Chondrocyte (in vitro differentiated cells): ENCODE data around the gene UBTD1. TPM values are rescaled to one million over a fixed set of nuclear protein-coding genes. Genes with fewer than 3 reads are reported as not detected.
"Not testable (repeated sequence)": the region's sequence is repeated elsewhere in the genome, so short reads cannot be mapped to it uniquely, and the experiment has no call there.

ENCODE experiments used
- DNase-seq: peaks from one replicate; pipeline ENCODE4 v3.0.0; 2021; ENCODE audit warnings: mixed read lengths, low spot score
- H3K27ac Mint-ChIP-seq: one replicate; pipeline ENCODE4 v1.8.0; 2021; ENCODE audit warnings: mild to moderate bottlenecking, moderate library complexity, mixed read lengths; ENCODE audit not compliant: unreplicated experiment
- H3K27me3 Mint-ChIP-seq: 2 replicates; pipeline ENCODE4 v1.8.0; 2021; ENCODE audit warnings: low read depth, mixed read lengths
- H3K36me3 Mint-ChIP-seq: 2 replicates; pipeline ENCODE4 v1.8.0; 2021; ENCODE audit warnings: low read depth, mixed read lengths
- H3K4me1 Mint-ChIP-seq: 2 replicates; pipeline ENCODE4 v1.8.0; 2021; ENCODE audit warnings: low read depth, mild to moderate bottlenecking, mixed read lengths
- H3K4me3 Mint-ChIP-seq: one replicate; pipeline ENCODE4 v1.8.0; 2021; ENCODE audit warnings: mild to moderate bottlenecking, moderate library complexity, mixed read lengths; ENCODE audit not compliant: unreplicated experiment
- H3K9me3 Mint-ChIP-seq: 2 replicates; pipeline ENCODE4 v1.8.0; 2021; ENCODE audit warnings: low read depth, mixed read lengths
- total RNA-seq: library from RNA; stranded (reverse); gene quantifications from 3 replicates; pipeline ENCODE4 v1.2.1, GENCODE V29; 2021
- TF ChIP-seq, protein P1 (sequence below): fragments of 200-600 bp; sonication (generic); IDR thresholded peaks from 2 replicates; pipeline ENCODE4 v1.5.0; 2021; ENCODE audit warnings: antibody characterized with exemption, mild to moderate bottlenecking, moderate library complexity

The UBTD1 gene
- total RNA-seq, 1 donor from 2014 or later = 38.2 TPM

DNA sequence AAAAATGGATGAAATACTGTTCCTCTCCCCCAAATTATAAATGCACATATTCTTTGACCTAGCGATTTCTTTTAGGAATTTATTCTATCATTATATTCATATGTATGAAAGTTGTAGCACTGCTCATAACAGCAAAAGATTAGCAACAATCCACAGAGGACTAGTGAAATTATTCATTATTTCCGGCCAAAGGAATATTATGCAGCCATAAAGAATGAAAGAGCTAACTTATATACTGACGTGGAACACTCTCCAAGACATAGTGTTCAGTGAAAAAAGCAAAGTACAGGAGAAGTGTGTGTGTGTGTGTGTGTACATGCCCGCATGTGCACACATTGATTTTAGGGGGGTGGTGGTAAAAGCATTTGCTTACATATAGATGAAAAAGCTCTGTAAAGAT is 23.8 kb upstream of the UBTD1 start:
- TF ChIP-seq, protein P1, sequence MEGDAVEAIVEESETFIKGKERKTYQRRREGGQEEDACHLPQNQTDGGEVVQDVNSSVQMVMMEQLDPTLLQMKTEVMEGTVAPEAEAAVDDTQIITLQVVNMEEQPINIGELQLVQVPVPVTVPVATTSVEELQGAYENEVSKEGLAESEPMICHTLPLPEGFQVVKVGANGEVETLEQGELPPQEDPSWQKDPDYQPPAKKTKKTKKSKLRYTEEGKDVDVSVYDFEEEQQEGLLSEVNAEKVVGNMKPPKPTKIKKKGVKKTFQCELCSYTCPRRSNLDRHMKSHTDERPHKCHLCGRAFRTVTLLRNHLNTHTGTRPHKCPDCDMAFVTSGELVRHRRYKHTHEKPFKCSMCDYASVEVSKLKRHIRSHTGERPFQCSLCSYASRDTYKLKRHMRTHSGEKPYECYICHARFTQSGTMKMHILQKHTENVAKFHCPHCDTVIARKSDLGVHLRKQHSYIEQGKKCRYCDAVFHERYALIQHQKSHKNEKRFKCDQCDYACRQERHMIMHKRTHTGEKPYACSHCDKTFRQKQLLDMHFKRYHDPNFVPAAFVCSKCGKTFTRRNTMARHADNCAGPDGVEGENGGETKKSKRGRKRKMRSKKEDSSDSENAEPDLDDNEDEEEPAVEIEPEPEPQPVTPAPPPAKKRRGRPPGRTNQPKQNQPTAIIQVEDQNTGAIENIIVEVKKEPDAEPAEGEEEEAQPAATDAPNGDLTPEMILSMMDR = no peak
- DNase-seq = no peak
- Mint-ChIP-seq H3K27ac (no peak overlapping the region), H3K4me3 (no peak overlapping the region), H3K27me3 (no peaks in the 10 kb centered on the region), H3K9me3 (no peaks in the 10 kb centered on the region), H3K4me1 (no peaks in the 10 kb centered on the region), H3K36me3 (peaks cover 30% of the 10 kb centered on the region)

DNA sequence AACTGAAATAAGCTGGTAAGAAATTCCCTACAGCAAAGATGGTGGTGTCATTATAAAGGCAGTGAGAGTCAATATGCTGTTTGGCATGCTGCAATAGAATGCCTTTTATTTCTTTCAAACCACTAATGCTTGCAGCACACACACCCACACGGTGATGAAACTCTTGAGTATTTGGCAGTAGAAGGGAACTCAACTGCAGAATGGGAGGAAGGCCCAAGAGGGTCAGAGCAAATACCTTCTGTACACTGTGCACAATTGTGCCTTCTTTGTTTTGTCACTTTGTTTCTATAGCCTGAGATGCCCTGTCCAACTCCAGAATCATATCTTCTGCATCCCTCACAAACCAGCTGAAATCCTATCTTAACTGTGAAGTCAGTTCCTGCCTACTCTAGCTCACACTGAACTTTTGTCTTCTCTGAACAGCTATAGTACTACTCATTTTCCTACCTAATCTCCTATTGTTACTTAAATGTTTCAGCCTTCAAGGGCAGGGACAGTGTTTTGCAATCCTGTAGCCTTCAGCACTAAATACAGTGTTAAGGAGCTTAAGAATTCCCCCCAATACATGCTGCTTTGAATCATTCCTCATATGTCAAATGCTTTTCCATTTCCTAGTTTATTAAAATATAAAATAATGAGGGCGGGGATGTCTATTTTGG is 22.7 kb upstream of the UBTD1 start:
- H3K36me3 Mint-ChIP-seq = peaks cover 36% of the 10 kb centered on the region
- no peak overlapping the region for H3K27ac Mint-ChIP-seq
- H3K4me3 Mint-ChIP-seq = no peak overlapping the region
- TF ChIP-seq, protein P1 = no peak
- peaks cover under 1% of the 10 kb centered on the region for H3K4me1 Mint-ChIP-seq
- H3K27me3 Mint-ChIP-seq = no peaks in the 10 kb centered on the region
- H3K9me3 Mint-ChIP-seq = no peaks in the 10 kb centered on the region
- no peak for DNase-seq

DNA sequence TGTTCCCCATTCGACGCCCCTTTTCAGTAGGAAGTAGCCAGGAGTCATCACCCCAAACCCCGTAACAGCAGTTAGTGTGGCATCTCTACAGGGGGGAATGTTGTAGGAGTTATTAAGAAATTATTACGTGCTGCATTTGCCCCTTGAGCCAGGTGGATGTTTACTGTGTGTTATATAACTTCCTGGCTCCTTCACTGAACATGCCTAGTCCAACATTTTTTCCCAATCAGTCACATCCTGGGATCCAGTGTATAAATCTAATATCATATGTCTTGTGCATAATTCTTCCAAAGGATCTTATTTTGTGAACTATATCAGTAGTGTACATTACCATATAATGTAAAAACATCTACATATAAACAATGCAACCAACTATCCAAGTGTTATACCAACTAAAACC is 19.3 kb upstream of the UBTD1 start:
- peaks cover 30% of the 10 kb centered on the region for H3K36me3 Mint-ChIP-seq
- DNase-seq, H3K27ac Mint-ChIP-seq: not testable (repeated sequence)

DNA sequence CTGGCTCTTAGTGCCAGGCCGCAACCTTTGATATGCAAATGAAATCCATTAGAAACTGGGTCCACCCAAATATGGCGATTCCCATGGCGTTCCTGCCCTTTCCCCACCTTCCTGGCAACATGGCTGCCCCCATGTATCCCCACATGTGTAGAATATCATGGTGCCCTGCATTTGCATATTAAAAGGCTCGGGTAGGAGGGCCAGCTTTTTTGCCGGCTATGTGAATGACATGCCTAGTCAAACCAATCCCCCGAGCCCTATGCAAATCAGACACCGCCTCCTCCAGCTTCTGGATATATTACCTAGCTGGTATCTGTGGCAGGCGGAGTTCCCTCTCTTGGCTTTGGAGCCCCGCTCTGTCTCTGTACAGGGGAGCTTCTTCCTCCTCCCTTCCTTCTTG is 18.8 kb upstream of the UBTD1 start:
- Mint-ChIP-seq H3K4me1 (peaks cover 7% of the 10 kb centered on the region), H3K9me3 (no peaks in the 10 kb centered on the region), H3K27me3 (no peaks in the 10 kb centered on the region), H3K4me3 (no peak overlapping the region), H3K27ac (no peak overlapping the region), H3K36me3 (peaks cover 28% of the 10 kb centered on the region)
- DNase-seq = no peak
- TF ChIP-seq, protein P1 = no peak

More for the DNA sequence above, 19.3 kb upstream of the UBTD1 start:
- H3K4me3 Mint-ChIP-seq, H3K9me3 Mint-ChIP-seq, H3K27me3 Mint-ChIP-seq, H3K4me1 Mint-ChIP-seq: not testable (repeated sequence)

DNA sequence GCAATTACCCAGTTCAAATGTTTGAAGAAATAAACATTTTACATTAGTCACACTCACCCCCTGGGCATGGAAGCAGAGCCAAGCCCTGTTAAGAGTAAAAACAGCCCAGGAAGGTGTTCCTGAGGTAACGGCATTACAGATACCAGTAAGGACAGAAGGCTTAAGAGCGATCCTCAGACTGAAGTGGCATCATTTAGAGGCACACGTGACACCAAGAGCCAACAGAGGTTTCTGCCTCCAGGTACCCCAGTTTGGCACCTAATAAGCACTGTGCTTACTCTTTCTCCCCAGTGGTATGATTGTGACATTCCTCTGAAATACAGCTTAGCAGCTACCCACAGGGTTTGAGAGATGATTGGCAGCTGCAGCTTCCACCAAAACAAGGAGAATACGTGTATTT is 17.7 kb upstream of the UBTD1 start:
- peaks cover 7% of the 10 kb centered on the region for H3K4me1 Mint-ChIP-seq
- no peaks in the 10 kb centered on the region for H3K9me3 Mint-ChIP-seq
- TF ChIP-seq, protein P1 = no peak
- H3K4me3 Mint-ChIP-seq = no peak overlapping the region
- H3K27ac Mint-ChIP-seq = no peak overlapping the region
- no peak for DNase-seq
- H3K27me3 Mint-ChIP-seq = no peaks in the 10 kb centered on the region
- H3K36me3 Mint-ChIP-seq = peaks cover 21% of the 10 kb centered on the region

DNA sequence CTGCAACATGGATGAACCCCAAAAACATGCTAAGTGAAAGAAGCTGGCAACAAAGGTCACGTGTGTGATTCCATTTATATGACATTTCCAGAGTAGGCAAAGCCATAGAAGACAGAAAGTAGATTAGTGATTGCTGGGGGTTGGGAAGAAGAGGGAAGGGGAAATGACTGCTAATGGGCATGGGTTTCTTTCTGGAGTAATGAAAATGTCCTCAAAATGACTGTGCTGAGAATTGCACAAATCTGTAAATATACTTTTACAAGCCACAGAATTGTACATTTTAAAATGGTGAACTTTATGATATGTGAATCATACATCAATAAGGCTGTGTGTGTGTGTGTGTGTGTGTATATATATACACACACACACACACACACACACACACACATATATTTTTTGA is 16.3 kb upstream of the UBTD1 start:
- H3K4me1 Mint-ChIP-seq = peaks cover 10% of the 10 kb centered on the region
- no peak overlapping the region for H3K27ac Mint-ChIP-seq
- no peak overlapping the region for H3K4me3 Mint-ChIP-seq
- no peak for DNase-seq
- H3K27me3 Mint-ChIP-seq = no peaks in the 10 kb centered on the region
- H3K36me3 Mint-ChIP-seq = peaks cover 16% of the 10 kb centered on the region
- no peaks in the 10 kb centered on the region for H3K9me3 Mint-ChIP-seq
- TF ChIP-seq, protein P1 = no peak
